HT-29 (cell line): ENCODE results near the gene RAD51B. TPM values are rescaled to one million over a fixed set of nuclear protein-coding genes. Genes with fewer than 3 reads are reported as not detected.
A peak's percentile ranks its signal among the peaks of the same experiment; 100 is the strongest.
"Not testable (repeated sequence)": the region's sequence is repeated elsewhere in the genome, so short reads cannot be mapped to it uniquely, and the experiment has no call there.

Experiments used
- DNase-seq: peaks from one replicate; pipeline ENCODE4 v3.0.0-alpha.2; 2015; ENCODE audit warnings: low spot score
- total RNA-seq: library from RNA; depleted of rRNA; stranded (reverse); fragments of >200 nt; shearing (Covaris generic); gene quantifications from 2 replicates; pipeline ENCODE4 v1.2.3, GENCODE V29; 2014

The RAD51B gene
- total RNA-seq, 1 experiment from 2014 or later = 5.9 TPM

DNA sequence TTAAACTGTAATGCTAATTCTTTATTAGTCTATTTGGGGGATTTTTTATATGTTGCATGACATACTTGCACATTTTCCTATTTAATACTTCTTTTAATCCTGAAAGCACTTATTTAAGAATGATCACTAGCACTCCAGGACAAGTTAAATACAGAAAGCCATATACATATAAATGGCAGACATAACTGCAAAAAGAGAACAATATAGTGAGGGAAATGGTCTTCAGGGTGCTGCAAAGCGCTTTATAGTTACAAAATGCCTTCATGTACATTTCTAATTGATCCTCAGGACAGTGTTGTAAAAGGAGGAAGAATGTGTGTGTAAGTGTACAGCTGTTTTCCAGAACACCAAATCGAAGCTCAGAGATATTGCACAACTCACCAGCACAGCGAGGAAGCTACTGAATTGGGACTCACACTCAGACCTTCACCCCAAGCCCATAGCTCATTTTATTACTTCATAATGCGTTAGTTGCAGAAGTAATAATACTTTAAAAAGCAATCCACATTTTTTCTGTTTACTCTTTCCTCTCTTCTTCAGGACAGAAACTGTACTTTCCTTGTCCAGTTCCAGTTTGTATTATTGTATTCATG lies 428.2 kb downstream of the RAD51B start:
- no peak for DNase-seq

DNA sequence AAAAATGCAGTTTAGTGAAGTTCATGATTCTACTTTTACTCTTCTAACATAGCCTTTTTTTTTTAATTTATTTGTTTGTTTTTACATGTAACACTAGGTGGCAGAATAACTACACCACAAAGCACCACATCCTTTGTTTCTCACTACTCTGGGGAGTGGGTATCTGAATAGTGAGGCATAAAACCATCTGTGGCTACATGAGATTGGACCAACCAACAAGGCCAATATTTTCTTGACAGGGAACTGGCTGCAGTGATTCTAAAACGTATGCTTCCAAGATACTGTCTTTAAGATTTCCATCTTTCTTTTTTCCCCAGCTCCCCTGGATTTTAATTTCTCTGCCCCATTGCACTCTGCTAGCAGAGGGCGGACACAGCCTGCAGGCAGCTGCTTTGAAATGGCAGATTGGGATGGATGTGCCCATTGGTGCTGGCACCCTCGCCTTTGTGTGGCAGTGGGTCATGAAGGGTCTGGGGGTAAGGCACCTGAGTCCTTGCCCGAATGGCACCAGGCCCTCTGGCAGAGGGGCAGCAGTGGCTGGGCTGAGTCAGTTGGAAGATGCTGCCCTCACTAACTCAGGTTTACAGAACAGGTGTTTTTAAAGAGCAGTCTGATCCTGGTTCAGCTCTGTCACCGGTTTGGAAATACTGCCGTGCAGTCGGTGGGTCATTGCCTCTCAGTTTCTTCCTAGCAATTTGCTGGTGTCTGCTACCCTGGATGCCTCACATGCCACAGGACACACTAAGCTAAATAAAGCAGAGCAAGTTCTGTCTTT lies 429.1 kb downstream of the RAD51B start:
- peak; percentile 68 for DNase-seq

DNA sequence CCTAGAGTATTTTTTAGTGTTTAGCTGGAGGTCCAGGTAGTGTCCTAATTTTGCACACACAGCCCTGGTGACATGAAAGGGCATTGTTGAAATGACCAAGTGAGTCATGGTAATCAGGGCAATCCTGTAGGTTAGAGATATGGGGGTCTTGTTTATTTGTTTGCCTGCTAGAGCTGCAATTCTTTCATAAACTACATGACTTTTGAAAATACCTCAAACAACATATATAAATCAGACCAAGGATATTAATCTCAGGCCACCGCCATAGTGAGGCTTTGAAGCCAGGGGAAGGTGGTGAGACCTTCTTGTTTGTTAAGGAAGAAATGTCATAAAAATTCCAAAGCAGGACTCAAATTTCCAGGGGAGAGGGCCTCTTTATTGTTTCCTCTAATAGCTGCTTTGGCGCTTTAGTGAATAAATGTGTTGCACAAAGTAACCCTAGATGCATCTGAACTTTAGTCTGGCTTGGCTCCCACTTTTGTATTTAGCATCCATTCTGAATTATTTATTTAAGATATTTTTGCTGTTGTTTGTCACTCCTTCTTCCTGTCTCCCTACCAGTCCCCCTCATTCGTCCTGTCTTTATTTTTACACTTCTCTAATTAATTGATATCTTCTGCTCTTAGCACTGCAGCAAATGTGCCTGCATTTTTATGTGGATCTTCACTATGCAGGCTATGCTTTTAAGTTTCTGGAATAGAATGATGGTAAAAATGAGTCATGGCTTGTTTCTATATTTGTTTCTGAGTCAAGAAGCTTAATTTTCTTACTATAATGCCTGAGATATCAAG lies 430.3 kb downstream of the RAD51B start:
- peak; percentile 39 for DNase-seq

DNA sequence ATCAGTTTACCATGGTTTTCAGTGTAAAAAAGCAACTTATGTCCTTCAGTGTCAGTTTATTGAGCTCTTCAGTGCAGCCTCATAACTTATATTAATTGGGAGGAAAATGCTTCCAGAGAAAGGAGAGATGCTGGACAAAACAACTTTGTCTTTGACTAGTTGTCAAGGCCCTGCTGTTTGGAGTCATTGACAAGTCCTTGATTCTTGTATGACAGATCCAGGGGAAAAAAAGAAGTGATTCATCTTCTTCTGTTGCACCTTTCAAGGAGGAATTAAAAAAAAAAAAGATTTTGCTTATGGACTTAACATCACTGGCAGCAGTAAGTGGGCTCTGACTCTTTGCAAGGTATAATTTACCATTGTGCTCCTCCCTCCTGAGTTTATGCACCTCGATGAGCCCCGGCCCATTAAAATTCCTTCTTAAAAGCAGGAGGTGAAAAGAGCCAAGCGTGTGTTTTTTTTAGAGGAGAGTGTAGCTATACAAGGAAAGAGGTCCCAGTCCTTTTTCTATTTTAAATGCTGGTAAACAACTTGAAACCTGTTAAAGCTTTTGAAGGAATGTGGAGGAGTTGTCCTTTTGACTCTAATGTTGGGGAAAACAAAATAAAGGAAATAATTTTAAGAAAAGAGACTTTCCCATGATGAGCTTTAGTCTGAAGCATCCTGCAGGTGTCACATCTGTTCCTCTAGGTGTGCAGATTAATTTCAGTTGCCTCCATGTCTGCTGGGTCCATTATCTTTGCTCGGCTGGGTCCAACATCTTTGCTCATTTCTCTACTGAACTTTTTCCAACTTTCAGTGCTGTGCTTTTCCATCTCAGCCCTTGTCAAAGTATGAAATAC lies 431.6 kb downstream of the RAD51B start:
- peak; percentile 17 for DNase-seq

DNA sequence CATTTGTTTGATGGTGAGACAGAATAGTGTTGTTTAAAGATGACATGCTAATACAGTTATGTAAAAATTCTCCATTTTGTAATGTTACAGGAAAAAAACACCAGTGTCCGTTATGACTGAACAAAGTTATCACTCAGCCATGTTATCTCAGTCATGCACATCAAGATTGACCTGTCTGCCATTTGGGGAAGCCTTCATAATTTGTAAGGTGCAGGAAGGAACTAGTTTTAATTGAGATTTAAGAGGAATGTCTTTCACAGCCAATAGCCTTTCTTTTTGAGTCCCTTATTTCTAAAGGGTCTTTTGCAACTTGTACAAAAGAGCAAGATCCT lies 432.2 kb downstream of the RAD51B start:
- DNase-seq = no peak

DNA sequence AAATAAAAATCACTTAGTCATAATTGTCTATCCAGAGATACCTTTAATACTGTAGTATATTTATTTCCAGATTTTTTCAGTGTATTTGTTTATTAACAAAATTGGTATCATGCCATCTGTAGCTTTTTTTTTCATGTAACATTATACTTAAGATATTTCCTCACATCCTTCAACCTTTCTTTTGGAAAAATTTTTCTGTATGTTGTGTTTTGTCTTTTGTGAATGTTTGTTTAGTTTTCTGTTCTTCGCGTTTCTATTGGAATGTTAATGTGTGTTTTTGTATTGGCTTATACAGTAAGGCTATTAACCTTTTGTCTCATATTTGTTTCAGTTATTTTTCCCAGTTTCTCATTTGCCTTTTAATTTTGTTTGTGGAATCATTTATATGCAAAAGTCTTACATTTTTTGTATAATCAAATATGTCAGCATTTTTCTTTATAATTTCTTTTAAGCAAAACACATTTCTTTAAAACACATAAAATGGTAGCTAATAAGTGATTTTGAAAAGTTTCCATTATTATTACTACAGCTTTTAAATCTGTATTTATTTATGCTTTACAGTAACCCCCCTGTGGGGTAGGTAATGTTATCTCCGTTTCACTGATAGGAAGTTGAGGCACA lies 433.7 kb downstream of the RAD51B start:
- no peak for DNase-seq

DNA sequence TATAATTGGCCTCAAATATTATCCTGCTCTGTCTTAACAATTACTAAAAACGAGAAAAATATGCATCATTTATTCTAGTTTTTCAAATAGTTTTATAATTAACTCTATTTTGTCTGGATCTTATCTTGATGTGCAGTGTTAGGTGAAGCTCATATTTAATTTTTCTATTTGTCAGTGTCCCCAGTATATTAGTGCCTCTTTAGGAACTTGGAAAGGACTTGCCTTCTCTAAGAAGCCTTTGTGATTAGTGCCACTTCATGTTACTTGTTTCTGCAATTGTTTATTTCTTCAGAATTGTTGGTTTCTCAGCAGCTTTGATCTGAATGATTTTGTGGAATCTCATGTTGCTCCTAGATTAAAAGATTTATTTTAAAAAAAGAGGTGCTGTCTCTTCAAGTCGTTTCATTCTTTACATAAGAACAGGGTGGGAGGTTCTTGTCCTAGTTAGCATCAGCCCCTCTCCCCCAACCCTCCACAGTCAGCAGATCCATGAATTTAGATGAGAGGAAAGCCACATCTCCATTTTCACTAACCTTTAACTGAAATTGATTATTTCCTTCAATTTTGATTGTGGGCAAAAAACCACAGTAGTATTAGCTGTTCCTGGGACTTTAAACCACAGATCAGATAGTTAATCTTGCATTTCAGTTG lies 434.4 kb downstream of the RAD51B start:
- no peak for DNase-seq

DNA sequence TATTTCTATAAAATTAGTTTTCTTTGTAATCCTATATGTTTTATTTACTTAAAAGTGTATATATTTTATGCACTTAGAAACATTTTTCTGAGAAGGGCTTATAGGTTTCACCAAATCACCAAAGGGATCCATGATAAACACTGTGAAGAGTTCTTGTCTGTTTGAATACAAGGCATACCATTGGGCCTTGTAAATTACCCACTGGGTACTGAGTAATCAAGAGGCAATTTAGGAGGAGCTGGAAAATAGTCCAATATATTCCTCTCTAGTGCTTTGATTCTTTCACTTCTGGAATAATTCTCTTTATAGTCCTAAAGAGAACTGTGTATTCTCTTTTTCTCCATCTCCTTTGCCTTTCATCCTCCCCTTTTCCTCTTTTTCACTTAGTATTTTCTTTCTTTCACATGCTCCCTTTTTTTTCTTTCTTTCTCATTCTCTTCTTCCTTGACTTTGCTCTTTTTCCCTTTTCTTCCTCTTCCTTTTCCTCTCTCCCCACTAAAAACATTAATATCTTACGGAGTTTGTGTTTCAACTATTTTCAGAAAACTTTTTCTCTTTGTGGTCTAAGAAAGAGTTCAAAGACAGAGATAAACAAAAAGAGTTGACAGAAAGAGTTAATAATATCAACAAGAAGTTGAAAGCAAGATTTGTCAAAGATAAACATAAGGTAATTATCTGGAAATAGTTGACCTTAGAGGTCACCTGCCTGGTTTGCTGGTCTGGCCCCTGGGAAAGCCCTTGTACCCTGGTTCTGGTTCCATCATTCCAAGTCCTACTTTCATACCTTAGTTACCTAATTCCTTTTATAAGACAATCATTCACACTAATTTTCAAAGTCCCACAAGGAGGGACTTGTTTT lies 435.3 kb downstream of the RAD51B start:
- DNase-seq = no peak

DNA sequence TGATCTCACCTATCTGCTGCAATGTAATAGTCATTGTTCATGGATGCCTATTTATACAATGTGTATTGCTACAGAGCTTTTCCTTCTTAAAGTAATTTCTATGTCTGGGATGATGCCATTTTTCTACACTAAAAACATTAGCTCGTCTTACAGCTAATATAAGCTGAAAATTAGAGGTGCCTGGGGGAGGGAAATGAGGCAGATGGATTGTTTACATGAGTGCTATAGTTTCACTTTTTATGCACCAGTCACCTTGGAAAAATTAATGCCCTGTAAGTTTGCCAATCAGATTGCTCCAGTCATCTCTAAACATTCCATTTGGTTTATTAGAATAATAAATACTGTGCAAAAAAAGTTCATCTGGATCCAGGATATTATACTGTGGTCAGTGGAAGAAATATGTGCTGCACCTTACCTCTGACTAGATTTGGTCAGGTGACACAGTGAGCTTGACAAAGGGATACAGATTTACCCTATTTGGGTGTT lies 436.2 kb downstream of the RAD51B start:
- DNase-seq = peak; percentile 53

DNA sequence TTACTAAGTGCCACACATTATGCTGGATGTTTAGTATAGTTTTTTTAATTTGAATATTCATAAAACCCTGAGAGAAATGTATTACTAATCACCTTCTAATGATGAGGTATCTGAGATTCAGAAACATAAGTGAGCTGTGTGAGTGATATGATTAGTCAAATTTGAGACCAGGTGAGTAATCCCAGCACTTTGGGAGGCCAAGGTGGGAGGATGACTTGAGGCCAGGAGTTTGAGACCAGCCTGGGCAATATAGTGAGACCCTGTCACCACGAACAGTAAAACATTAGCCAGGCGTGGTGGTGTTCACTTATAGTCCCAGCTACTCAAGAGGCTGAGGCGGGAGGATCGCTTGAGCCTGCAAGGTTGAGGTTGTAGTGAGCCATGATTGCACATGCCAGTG lies 438.4 kb downstream of the RAD51B start:
- DNase-seq = no peak

DNA sequence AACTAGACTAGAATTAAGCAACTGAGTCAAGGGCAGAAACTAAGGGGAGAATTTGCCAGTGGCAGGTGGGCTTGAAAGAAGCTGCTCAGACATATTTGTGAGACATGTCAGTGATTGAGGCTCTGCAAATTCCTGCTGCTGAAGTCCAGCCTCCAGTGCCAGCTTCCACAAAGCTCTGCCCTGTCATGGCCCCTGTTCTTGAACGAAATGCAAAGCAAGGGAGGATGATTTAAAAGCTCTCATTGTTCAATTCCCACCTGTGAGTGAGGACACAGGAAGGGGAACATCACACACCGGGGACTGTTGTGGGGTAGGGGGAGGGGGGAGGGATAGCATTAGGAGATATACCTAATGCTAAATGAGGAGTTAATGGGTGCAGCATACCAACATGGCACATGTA lies 439.4 kb downstream of the RAD51B start:
- not testable (repeated sequence) for DNase-seq

DNA sequence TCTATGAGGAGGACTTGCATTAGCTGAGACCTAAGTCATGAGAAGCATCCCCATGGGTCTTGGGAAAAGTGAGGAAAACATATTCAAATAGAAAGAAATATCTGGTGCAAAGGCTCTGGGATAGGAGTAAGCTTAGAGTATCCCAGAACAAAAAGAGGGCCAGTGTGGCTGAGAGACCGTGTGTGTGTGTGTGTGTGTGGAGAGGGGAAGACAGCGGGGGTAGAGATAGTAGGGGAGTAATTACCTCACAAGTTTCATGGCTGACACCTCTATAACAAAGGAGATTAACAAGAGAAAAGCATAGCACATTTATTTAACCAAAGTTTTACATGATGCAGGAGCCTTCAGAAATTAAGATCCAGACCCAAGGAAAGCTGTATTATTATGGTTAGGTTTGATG lies 440.5 kb downstream of the RAD51B start:
- DNase-seq = no peak

DNA sequence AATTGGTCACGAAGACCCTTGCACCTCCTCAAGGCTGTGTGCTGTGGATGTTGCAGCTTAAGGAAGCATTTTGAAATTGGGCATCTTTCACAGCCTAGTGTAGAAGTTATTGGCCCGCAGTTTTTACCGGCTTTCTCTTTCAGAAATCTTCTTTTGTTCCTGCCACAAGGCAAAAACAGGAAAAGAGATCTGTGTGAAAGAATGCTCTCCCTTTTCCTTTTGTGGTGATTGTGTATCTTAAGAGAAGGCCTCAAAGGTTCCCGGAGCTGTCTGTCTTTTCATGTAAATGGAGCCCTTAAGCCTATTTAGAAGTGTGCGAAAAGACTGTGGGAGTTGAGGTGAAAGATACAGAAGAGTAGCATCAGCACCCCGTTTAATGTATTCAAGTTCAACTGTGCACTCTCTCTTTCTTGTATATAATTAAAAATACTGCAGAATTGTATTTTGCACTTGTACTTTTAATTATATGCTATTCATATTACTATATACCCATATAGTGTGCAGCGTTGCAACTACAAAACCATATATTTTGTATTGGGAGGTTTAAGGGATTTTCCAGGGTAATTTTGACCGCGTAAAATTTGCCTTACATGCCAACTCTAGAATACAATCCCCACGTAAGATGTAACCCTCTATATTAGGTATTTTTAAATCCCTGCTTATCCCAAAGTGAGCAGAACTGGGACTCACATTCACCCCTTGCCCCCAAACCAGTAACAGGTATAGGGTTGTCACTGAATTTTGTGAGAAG lies 441.7 kb downstream of the RAD51B start:
- DNase-seq = no peak

DNA sequence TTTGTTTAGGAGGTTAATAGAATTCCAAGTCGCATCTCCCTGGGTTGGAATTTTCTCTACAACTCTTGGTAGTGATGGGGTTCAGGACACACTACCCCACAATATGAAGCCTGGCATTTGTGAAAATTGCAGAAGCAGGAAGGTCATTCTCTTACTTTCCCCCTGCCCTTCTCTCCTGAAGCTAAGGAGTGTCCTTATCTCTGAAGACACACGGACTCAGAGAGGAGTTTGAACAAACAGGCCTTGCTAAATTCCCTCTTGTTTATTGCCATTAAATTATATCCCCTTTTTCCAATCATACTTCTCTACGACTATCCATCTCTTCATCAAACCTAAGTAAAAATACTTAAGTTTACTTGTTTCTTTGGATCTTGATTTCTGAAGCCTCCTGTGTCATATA lies 443.0 kb downstream of the RAD51B start:
- no peak for DNase-seq

DNA sequence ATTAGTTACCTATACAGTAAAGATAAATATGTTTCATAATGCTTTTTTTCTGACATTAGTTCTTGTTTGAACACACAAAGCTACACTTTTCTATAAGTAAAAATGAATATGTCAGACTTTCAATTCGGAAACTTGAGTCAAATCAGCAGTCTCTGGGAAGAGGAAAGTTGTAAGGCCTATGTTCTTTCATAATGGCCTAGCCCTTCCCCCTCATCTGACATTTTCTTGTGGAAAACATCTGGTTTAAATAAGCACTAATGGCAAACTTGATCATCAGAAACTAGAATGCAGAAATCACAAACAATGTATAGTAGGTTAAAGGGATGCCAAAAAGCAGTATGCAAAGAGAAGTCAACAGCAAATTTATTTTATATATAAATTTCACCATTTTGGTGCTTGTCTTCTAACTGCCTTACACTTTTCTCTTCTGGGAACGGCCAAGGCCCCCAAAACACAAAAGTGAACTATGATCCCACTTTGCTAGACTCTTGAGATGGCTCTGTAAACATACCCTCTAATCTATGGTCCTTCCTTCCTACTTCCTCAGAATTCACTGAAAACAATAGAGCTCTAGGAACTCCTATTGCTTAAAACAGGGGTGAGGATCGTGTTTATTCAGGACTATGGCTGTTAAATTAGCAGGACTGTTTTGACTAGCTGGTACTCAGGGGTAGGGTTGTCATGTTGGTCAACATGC lies 444.1 kb downstream of the RAD51B start:
- no peak for DNase-seq

DNA sequence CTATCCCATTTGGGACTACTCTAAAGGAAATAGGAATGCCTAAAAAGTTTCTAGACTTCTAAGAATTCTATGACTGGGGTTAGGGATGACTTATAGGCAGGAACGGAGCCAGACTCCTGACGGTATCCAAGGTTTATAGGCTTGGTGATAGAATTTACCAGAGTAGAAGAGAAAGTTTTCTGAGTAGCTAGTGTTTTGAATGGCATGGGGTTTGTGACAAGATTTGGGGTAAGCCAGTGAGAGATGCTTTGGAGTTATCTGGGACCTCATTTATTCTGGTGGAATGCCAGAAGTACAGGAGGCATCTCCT lies 444.6 kb downstream of the RAD51B start:
- DNase-seq = no peak

DNA sequence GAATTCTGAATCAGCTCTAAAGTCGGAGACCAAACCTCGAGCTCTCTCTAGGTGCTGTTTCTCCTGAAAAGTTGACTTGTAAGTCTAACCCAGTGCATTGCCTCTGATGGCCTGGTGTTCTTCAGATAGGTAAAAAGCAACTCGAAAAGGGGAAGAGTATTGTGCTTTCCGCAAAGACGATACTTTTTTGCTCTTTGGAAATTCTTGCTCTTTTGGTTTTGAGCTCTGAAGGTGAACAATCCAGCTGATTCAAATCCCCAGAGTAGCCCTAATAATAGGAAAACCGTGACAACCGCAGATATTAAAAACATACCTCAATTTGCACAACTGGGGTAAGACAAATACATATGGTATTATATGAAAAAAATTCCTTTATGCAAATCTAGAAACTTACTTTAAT lies 447.4 kb downstream of the RAD51B start:
- no peak for DNase-seq

DNA sequence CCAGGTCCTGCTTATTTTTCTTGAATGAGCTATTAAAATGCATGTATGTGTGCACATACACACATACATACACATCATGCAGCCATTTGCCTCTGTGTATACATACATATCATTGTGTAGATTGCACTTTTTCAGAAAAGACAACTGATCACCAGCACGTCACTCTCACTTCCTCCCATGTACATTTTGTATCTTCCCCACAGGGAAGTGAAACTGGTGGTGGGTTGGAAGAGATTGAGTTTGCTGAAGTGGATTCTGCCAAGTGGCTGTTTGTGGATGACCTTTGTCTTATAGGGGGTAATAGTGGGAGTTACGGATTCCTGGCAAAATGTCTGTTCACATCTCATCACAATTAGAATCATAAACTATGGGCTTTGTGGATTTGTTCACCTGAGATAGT lies 448.6 kb downstream of the RAD51B start:
- DNase-seq = no peak

DNA sequence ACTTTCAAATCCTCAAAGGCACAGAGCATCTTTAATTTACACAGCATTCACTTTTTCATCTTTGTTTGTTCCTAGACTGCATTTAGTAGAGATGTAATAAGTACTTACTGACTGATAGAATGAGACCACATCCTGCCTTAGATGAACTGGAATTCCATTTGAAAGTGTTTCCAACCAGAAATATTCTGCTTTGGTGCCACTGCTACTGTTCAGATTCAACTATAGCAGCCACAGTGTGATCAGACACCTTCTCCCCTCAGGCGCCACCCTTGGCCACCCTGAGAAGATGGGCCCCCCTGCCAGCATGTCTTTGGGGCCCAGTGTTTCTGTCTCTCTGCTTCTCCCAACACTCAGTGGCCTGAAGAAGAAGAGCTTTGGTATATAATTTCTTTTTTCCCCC lies 449.1 kb downstream of the RAD51B start:
- DNase-seq = no peak
